CD4-positive, alpha-beta T cell (primary cell): Measurements from ENCODE around the gene PPP1CC. TPM values are rescaled to one million over a fixed set of nuclear protein-coding genes. Genes with fewer than 3 reads are reported as not detected.

Experiments
- ATAC-seq: fragments of 200-7000 bp; cut with Tn5 transposase; one replicate; pipeline ENCODE4 v1.10.0; 2022; ENCODE audit warnings: mild to moderate bottlenecking; ENCODE audit not compliant: poor library complexity
- CTCF ChIA-PET: fragments of 350-600 bp; sonication (Branson Sonifier 250); formaldehyde crosslinking; loops from one replicate; lab custom pipeline; 2021; ENCODE audit warnings: antibody characterized with exemption, inconsistent platforms; lab: Charles Lee
- POLR2A ChIA-PET: fragments of 350-600 bp; sonication (Branson Sonifier 250); formaldehyde crosslinking; loops from one replicate; lab custom pipeline; 2021; ENCODE audit warnings: antibody characterized with exemption, inconsistent platforms; lab: Charles Lee
- DNase-seq, 14 experiments: peaks; one replicate each; pipeline ENCODE4 v3.0.0-alpha.2; 2013 to 2020; ENCODE audit warnings: mixed read lengths in 2 of 14
- H3K27ac ChIP-seq, 2 donors: one replicate each; pipeline versions ENCODE4 v1.5.1 to v1.7.0; 2013; ENCODE audit warnings: low read length in 2 of 2, low read depth in 1 of 2, mild to moderate bottlenecking in 1 of 2
- H3K27me3 ChIP-seq, 2 experiments: 1 replicate in 1 of 2; 2 replicates in 1 of 2; pipeline versions ENCODE4 v1.6.1 to v1.7.0; 2013; ENCODE audit warnings: low read length in 2 of 2, control low read depth in 1 of 2, mild to moderate bottlenecking in 1 of 2, moderate library complexity in 1 of 2; ENCODE audit not compliant: insufficient read depth in 2 of 2, control insufficient read depth in 1 of 2
- H3K36me3 ChIP-seq: one replicate; pipeline ENCODE4 v1.6.1; 2013; ENCODE audit warnings: low read length, control low read depth; ENCODE audit not compliant: insufficient read depth
- H3K4me1 ChIP-seq: one replicate; pipeline ENCODE4 v1.6.1; 2013; ENCODE audit warnings: low read length, control low read depth; ENCODE audit not compliant: insufficient read depth
- H3K4me3 ChIP-seq: one replicate; pipeline ENCODE4 v1.5.1; 2013; ENCODE audit warnings: mild to moderate bottlenecking, low read length, moderate library complexity
- H3K9me3 ChIP-seq, 2 experiments: 1 replicate in 1 of 2; 2 replicates in 1 of 2; pipeline versions ENCODE4 v1.6.1 to v1.7.0; 2013; ENCODE audit warnings: low read length in 2 of 2, mild to moderate bottlenecking in 2 of 2, control low read depth in 1 of 2, moderate library complexity in 1 of 2; ENCODE audit not compliant: control insufficient read depth in 1 of 2, insufficient read depth in 1 of 2
- H3K27ac Mint-ChIP-seq: one replicate; pipeline ENCODE4 v1.8.0; 2020; ENCODE audit warnings: mixed read lengths
- H3K27me3 Mint-ChIP-seq: one replicate; pipeline ENCODE4 v1.8.0; 2021; ENCODE audit warnings: mixed read lengths
- H3K36me3 Mint-ChIP-seq: one replicate; pipeline ENCODE4 v1.8.0; 2021; ENCODE audit warnings: low read depth, mixed read lengths
- H3K4me1 Mint-ChIP-seq: one replicate; pipeline ENCODE4 v1.8.0; 2021; ENCODE audit warnings: low read depth, mixed read lengths
- H3K4me3 Mint-ChIP-seq: one replicate; pipeline ENCODE4 v1.8.0; 2020; ENCODE audit warnings: mild to moderate bottlenecking, mixed read lengths
- H3K9me3 Mint-ChIP-seq: one replicate; pipeline ENCODE4 v1.8.0; 2020; ENCODE audit warnings: mixed read lengths
- intact Hi-C, 2 experiments: fragments of 100-400 bp; cut with DNase I in 1 of 2; cut with micrococcal nuclease in 1 of 2; formaldehyde crosslinking; loops; one replicate each; pipeline versions ENCODE4 v1.15.1 to v1.9.0; 2023 to 2025; cut with DNase I, micrococcal nuclease
- total RNA-seq, 174 experiments: library from RNA in 2 of 174; stranded (reverse) in 2 of 174; gene quantifications; one replicate each; pipeline ENCODE4 v1.2.3 and lab custom pipeline; 2021 to 2026
- TF ChIP-seq, protein P1 (sequence below): fragments of 200-600 bp; IDR thresholded peaks from one replicate; pipeline ENCODE4 v1.8.0; 2022; ENCODE audit warnings: antibody characterized with exemption, mild to moderate bottlenecking

PPP1CC gene
- total RNA-seq, 2 experiments from 2014 or later = 146 to 150 TPM

DNA sequence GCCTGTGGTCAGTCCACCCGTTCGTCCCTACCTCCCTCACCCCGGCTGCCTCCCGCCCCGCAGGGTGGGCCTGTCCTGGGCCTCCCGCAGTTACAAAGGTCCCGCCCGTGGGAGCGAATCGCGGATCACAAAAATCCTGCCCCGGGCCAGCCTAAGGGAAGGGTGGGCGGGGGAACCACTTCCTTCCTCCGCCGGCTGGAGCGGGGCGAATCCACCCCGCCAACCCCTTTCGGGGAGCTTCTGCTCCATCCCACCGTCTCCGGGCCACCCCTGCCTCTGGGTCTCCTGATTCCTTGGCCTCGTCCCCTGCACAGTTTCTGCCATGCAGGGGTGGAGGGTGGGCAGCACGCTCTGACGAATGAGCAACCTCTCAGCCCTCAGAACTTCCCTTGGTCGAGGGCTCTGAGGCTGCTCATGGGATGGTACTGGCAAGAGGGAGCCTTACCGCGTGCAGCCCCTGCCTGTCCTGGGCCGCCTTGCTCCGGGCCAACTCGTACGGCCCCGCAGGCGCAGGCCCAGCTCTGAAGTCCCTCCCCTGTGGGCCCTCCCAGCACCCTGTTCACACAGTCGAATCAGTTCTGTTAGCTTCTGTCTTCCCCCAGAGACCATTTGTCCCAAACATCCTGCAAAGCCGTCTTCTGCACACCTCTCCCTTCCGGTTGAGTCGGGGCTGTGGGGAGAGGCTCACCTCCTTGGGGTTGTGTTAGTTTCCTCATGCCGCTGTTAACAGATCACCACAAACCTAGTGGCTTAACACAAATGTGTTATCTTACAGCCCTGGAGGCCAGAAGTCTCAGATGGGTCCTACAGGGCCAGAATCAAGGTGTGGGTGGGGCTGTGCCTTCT lies 53.2 kb downstream of the PPP1CC start:
- peak overlapping the region; percentile 76 for H3K4me3 ChIP-seq
- no peaks in the 10 kb centered on the region for H3K27me3 ChIP-seq
- CTCF ChIA-PET = interaction anchor here (1.8 kb wide), 1 partner anchor 240 kb away, joined by 4 read pairs; the partner anchor contains the start of gene ARPC3
- no peaks in the 10 kb centered on the region for H3K9me3 ChIP-seq
- DNase-seq = peak; percentile 18 to 73 (median 49)
- Mint-ChIP-seq H3K27ac (peak overlapping the region; percentile 74), H3K36me3 (peaks cover 31% of the 10 kb centered on the region), H3K4me1 (peaks cover 60% of the 10 kb centered on the region), H3K4me3 (peak overlapping the region; percentile 90), H3K9me3 (no peaks in the 10 kb centered on the region), H3K27me3 (no peaks in the 10 kb centered on the region)
- POLR2A ChIA-PET = interaction anchor here (0.5 to 1.5 kb wide), 12 partner anchors 10 to 292 kb away, joined by 3 to 10 read pairs (median 3); partner anchors contain the start of genes ARPC3, FAM216A, GPN3 and PPP1CC
- TF ChIP-seq, protein P1, sequence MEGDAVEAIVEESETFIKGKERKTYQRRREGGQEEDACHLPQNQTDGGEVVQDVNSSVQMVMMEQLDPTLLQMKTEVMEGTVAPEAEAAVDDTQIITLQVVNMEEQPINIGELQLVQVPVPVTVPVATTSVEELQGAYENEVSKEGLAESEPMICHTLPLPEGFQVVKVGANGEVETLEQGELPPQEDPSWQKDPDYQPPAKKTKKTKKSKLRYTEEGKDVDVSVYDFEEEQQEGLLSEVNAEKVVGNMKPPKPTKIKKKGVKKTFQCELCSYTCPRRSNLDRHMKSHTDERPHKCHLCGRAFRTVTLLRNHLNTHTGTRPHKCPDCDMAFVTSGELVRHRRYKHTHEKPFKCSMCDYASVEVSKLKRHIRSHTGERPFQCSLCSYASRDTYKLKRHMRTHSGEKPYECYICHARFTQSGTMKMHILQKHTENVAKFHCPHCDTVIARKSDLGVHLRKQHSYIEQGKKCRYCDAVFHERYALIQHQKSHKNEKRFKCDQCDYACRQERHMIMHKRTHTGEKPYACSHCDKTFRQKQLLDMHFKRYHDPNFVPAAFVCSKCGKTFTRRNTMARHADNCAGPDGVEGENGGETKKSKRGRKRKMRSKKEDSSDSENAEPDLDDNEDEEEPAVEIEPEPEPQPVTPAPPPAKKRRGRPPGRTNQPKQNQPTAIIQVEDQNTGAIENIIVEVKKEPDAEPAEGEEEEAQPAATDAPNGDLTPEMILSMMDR = no peak
- peaks cover 32% of the 10 kb centered on the region for H3K4me1 ChIP-seq
- peak overlapping the region; percentile 44 to 50 for H3K27ac ChIP-seq
- intact Hi-C loops = no loop called here
- peak; percentile 74 for ATAC-seq
- H3K36me3 ChIP-seq = peaks cover 3% of the 10 kb centered on the region

DNA sequence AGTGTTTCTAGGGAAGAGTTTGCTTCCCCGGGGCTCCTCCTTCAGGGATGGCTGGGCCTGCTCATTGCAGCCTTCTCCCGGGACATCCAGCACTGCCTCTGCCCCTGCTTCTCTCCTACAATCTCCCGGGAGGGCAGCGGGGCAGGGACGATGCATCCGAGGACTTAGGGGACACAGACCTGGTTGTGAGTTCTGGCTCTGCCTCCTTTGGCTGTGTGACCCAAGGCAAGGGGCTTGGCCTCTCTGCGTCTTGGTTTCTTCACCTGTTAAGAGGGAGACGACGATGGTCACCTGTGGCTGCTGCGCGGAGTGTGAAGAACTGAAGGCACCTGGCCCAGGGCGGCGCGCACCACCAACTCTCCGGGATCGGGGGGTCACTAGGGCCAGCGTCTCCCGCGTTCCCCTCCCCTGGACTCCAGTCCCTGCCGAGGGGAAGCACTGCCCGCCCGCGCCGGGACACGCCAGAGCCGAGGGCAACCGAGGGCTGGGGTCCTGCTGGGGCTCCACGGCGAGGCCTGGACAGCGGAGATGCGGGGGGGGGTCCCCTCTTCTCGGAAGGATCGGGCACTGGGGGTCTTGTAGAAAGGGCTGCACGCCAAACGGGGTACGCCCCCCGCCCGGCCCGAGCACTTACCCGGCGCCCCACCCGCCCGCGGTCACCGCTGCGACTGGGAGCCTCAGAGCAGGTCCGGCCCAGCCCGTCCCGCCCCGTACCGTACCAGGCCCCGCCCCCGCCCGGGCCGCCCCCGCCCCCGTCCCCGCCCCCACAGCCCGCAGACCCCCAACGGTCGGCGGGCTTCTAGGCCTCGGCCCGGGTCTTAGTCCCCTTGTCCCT lies 54.0 kb downstream of the PPP1CC start, which contains the start of gene HVCN1:
TSS of gene HVCN1 (minus strand) at position 670 of the 835 bp plus-strand sequence. CDS start 5,870 bp downstream, outside the sequence.
- H3K4me3 ChIP-seq = peak within 1 kb of the TSS; percentile 76
- POLR2A ChIA-PET = interaction anchor here (0.9 to 1.5 kb wide), 4 partner anchors 11 to 239 kb away, joined by 3 to 10 read pairs (median 4); partner anchors contain the start of genes ARPC3, FAM216A and GPN3

More for the DNA sequence above, 54.0 kb downstream of the PPP1CC start, which contains the start of gene HVCN1:
- TF ChIP-seq, protein P1 = no peak
- DNase-seq (peak in 11 of 14 experiments; percentile 14 to 63 (median 36)), ATAC-seq (peak; percentile 56)
- Mint-ChIP-seq H3K4me3 (peak within 1 kb of the TSS; percentile 90), H3K36me3 (peaks cover 39% of the 10 kb centered on the region), H3K4me1 (peaks cover 57% of the 10 kb centered on the region), H3K9me3 (no peaks in the 10 kb centered on the region), H3K27me3 (no peaks in the 10 kb centered on the region), H3K27ac (peak within 1 kb of the TSS; percentile 74)
- CTCF ChIA-PET = interaction anchor here (1.8 kb wide), 1 partner anchor 239 kb away, joined by 4 read pairs; the partner anchor contains the start of gene ARPC3
- Histone ChIP-seq H3K9me3 (no peaks in the 10 kb centered on the region), H3K4me1 (peaks cover 32% of the 10 kb centered on the region), H3K36me3 (peaks cover 3% of the 10 kb centered on the region), H3K27me3 (no peaks in the 10 kb centered on the region), H3K27ac (peak within 1 kb of the TSS; percentile 44 to 50)
- intact Hi-C loops = no loop called here
